Stimulated activated CD4-positive, alpha-beta T cell treated with anti-CD3 and anti-CD28 coated beads, Interleukin-1b, Interleukin-23, amount 100 ng/mL, for 48 hours (primary cell): ENCODE results near the gene GMDS.

ENCODE experiments used
- DNase-seq: peaks from one replicate; pipeline ENCODE4 v3.0.0-alpha.2; 2020

GMDS gene

GRCh38 chr6:1606780-1607515, 638.5 kb downstream of the GMDS start:
- DNase-seq: no peak

- DNase-seq: no peak
These were observed 639.3 kb downstream of the GMDS start for GRCh38 chr6:1605893-1606779.

DNA sequence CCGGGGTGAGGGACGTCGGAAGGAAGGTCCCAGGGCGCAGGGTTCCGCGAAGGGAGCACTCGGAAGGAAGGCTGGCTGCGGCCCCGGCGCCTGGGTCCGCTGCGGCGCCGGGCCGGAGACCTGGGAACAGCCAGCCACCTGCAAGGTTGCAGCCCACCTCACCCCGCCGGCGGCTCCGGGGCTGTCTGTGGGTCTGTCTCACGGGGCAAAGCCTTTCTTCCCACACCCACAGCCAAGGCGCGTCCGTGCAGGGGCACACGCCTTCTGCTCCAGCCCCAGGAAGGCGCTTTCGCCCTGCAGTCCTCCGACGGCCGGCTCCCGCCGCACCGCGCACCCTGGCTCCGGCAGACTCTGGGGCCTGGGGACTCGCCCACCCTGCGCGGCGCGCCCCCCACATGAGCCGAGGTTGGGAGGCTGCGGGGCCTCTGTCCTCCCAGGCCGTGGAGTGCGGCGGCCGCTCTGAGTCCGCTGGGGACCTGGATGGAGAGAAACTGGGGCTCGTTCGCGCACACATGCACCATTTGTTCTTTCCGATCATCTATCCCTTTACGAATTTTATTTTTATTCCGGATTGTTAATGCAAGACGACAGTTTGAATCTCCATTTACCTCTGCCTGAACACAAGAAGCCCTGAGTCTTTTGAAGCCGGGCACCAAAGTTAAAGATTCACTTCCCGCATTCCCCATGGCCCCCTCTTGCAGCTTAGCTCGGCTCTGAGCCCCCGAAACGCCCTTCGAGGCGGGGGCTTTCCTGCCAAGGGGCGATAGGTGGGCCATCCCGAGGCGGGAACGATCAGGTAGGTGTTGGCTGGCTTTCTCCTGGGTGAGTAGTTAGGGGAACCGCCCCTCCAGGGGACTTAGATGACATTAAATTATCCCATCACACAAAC, 640.2 kb downstream of the GMDS start:
- DNase-seq: no peak

DNA sequence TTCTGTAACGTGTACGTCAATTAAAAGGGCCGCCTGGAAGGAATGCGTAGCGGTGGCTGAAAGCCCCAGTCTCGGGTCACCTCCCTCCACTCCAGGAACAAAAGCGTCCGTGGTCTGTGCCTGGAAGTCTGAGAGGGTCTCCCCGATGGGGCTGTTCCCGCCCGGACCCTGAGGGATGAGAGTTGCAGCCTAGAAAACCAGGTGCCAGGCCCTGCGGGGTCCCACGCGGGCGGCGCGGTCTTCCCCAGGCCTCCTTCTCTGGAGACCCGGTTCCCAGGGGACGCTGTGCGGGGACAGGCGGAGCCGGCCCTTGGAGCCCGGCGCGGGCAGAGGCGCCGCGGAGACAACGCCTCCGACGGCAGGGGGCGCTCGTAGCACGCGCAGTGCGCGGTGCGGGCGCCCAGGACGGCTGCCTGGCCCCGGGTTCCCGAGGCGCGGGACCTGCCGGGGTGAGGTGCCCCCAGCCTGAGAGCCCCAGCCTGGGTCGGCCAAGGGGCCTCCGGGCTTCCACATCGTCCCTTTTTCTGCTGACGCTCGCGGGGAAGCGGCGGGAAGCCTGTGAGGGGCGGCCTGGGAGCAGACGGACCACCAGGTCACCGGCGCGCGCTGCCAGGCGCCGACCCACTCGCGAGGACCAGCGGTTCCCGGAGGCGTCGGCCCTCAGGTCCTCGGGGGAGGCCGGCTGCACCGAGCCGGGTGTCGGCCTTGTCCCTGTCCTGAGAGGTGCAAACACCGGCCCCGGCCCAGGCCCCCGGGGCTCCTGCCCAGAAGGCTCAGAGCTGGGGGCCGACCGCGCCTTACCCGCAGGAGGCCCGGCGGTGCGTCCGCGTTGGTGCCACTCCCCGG, 641.0 kb downstream of the GMDS start:
- peak; percentile 56 for DNase-seq

GRCh38 chr6:1603708-1604107, 641.7 kb downstream of the GMDS start:
- no peak for DNase-seq

GRCh38 chr6:1602049-1602713, 643.2 kb downstream of the GMDS start:
- no peak for DNase-seq

- DNase-seq: no peak
These were observed 644.0 kb downstream of the GMDS start for GRCh38 chr6:1601158-1602048.

DNA sequence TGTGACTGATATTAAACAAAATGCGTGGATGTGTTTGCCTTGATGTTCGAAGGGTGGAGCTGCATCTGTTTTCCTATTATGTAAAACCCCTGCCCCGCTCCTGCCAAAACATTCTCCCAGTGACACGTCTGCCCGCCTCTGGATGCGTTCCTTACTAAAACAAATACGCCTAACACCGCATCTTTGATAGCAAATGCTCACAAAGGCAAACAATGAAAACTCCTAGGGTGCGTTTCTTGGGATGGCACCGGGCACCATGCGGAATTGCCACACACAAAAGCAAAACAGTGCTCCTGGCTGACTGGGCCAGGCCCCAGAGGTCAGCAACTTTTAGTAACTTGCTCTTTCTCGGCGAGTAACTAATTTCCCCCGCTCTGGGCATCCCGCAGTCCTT, 644.6 kb downstream of the GMDS start:
- DNase-seq: no peak

- no peak for DNase-seq
These were observed 645.2 kb downstream of the GMDS start for GRCh38 chr6:1600063-1600763.

- no peak for DNase-seq
These were observed 645.9 kb downstream of the GMDS start for GRCh38 chr6:1599469-1599868.

DNA sequence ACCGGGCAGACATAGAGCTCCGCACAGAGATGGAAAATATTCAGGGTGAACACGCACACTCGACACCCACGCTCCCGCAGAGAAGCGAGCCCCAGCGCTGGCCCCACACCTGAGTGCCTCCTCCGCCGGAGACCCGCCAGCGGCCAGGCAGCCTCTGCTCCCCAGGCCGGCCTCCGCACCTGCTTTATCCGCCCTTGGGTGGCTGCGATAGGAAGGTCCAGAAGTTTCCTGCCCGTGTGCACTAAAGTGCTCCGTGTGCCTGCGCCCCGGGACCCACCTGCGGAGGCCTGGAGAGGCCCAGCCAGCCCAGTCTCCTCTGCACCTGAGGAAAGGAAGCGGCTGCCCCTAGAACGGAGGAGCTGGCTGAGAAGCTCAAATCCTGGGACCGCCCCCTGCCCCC, 646.5 kb downstream of the GMDS start:
- DNase-seq: no peak

DNA sequence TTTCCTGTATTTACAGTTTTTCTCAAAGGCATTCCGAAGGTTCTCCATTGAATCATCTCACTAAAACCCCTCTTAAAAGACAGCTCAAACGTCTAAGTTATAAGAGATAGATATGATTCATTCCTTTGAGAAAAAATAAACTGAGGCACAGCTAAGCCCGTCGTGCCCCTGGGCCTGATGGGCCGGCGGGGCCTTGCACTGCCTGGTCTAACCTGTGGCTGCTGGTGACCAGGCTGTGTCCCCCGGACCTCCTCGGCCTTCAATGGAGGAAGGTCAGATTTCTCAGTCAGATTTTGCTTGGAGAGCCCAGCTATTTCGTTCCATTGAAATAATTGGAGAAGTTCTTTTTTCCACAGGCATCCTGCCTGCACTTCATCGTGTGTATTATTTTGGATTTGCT, 647.0 kb downstream of the GMDS start:
- no peak for DNase-seq

DNA sequence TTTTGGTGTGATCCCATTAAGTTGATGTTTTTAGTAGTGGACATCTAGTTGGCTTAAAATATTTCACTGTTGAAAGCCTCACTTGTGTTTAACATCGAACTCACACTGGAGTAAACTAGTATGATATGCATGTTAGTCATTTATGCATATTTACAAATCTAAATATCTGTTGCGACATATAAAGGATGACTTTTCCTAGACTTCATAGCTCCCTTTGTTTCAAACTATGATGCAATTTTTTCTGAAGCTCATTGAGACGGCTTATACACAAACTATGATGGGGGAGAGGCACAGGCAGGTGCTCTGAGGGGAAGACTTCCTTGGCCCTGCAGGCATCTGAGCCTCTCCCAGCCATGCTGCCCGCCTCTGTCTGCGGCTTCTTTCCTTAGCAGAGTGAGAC, 647.5 kb downstream of the GMDS start:
- no peak for DNase-seq

DNA sequence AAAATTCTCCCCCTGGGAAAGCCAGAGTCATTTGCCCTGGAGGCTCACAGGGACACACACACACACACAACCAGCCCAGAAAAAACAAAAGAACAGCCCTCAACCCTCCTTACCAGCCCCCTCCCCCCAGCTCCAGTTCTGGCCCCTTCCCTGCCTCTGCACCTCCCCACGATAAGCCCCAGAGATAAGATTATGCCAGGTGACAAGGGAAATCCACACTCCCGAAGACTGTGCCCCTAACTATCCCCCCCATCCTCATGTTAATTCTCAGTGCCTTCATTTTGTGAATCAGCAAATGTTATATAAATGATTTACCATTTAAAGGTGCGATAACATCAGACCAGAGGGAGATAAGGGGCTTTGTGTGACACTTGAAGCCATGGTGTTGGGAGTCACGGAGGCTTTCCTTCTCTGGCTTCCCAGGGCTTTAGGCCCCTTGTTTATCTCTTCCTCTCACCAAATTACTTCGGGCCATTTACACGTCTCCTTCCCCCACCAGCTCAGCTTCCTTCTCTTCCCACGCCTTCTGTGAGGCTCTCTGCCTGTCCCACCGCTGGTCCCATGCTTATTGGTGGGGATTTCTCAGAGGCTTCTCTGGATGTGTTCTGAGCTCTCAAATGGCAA, 648.2 kb downstream of the GMDS start:
- no peak for DNase-seq

DNA sequence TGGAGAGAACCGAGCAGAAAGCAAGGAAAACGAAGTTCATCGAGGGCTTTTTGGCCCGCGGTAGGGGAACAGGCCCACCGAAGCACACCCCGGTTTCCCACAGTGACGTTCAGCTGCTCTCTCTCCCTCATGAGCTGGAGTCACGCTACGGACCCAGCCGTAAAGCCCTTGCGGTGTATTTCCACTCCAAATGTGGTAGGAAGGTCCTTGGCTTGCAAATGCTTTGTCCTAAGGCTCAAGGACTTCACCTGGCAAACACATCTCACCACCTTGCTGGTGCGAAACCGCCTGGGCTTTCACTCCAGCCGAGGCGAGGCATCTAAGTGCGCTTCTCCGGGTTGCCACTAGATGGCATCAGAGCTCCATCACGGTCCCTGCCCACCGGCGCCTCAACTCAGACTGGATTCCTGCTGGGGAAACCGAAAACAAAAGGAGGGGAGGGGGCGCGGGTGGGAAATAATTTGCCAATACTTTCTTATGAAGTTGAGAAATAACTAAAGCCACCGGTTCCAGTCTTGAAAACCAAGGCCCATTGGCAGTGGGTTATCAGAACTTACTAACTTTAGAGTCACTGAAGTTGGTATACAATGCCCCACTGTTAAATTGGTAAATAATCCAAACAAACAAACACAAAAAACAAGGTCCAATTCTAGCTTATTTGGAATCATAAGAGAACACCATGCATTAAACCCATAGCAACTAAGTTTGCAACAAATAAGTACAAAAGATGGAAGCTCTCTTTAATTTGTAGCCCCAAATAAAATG, 649.1 kb downstream of the GMDS start:
- DNase-seq: peak; percentile 54

DNA sequence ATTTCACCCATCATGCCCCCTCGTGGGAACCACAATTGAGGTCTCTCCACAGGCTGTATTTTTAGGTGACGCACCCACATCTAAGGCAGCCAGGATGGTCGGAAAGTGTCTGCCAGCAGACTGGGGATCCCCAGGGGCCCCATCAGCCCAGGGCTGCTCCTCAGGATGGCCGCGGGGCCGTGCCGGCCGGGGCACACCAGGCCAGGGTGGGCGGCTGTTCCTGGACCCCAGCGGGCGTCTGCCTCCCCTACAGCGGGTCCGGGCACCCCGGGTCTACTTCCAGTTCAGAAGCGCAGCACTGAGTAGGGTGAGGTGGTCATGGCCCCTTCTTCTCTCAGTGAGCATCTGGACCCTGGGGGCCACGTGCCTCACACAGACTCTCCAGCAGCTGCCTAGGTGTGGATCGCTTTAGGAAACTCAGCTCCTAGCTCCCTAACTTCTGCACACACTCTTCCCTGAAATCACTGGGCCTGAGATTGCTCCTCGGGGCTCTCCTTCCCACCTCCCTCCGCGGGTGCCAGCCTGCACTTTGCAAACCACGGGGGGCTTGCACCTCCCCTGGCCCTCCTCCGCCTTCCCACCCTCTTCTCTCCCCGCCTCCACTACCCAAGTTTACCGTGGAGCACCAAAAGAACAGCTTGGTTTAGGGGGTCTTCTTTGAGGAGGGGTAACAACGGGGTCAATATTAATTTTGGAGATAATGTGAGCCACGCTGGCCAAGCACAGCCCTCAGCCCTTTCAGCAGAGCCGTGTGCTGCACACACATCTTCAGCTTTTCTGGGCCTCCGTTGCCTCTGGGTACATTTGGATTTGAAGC, 649.9 kb downstream of the GMDS start:
- no peak for DNase-seq

- DNase-seq: no peak
These were observed 650.8 kb downstream of the GMDS start for GRCh38 chr6:1594445-1595200.
